HepG2 (cell line): ENCODE measurements around the gene IFNL2. TPM values are rescaled to one million over a fixed set of nuclear protein-coding genes. Genes with fewer than 3 reads are reported as not detected.

Source experiments
- ATAC-seq: fragments of 200-7000 bp; cut with Tn5 transposase; 3 replicates; pipeline ENCODE4 v1.9.1; 2020; ENCODE audit warnings: mild to moderate bottlenecking, moderate library complexity
- BruUV-seq: library from RNA; stranded (reverse); fragments of 400-500 nt; replicated peaks from 2 replicates; lab custom pipeline; 2021; lab: Mats Ljungman, UMichigan
- CTCF ChIA-PET: fragments of 300-600 bp; formaldehyde crosslinking; extraction: SDS; loops from one replicate; lab custom pipeline; 2021; ENCODE audit warnings: low total read pairs, inconsistent platforms, low intra/inter-chr PET ratio; lab: Yijun Ruan, JAX
- POLR2A ChIA-PET: fragments of 350-600 bp; sonication (Branson Sonifier 250); formaldehyde crosslinking; loops from one replicate; lab custom pipeline; 2020; ENCODE audit warnings: antibody characterized with exemption, inconsistent platforms; lab: Yijun Ruan, JAX
- DNase-seq: peaks from one replicate; pipeline ENCODE4 v3.0.0-alpha.2; 2015; ENCODE audit warnings: low spot score
- FAIRE-seq: peaks from 3 replicates; lab custom pipeline; 2011; peaks lifted over from hg19 to GRCh38; lab: Jason Lieb, UNC
- H2AFZ ChIP-seq: one replicate; pipeline ENCODE4 v1.6.1; 2011; ENCODE audit warnings: low read length, inconsistent platforms
- H3K27ac ChIP-seq: fragments of 300-600 bp; 3 replicates; pipeline ENCODE4 v1.8.0; 2011; ENCODE audit warnings: mixed run types, mild to moderate bottlenecking, mixed read lengths, low read length, inconsistent platforms; ENCODE audit not compliant: insufficient read depth; ENCODE audit errors: extremely low read length
- H3K27me3 ChIP-seq, 2 experiments: fragments of 200-600 bp in 1 of 2; 2 replicates in 1 of 2; 3 replicates in 1 of 2; pipeline versions ENCODE4 v1.6.0 to v1.8.0; 2011; ENCODE audit warnings: low read length in 2 of 2, mild to moderate bottlenecking in 2 of 2, moderate library complexity in 2 of 2, inconsistent platforms in 1 of 2; ENCODE audit not compliant: insufficient read depth in 2 of 2, control insufficient read depth in 1 of 2
- H3K36me3 ChIP-seq, 2 experiments: fragments of 200-600 bp in 1 of 2; replicated peaks in 1 of 2; 2 replicates in 1 of 2; 3 replicates in 1 of 2; pipeline versions ENCODE4 v1.5.1 to v1.8.0; 2011; ENCODE audit warnings: low read length in 2 of 2, inconsistent platforms in 1 of 2; ENCODE audit not compliant: insufficient read depth in 2 of 2, control insufficient read depth in 1 of 2
- H3K4me1 ChIP-seq: 2 replicates; pipeline ENCODE4 v1.5.1; 2012; ENCODE audit warnings: low read length, inconsistent platforms; ENCODE audit not compliant: insufficient read depth
- H3K4me2 ChIP-seq: 2 replicates; pipeline ENCODE4 v1.6.0; 2011; ENCODE audit warnings: low read depth, low read length, inconsistent platforms
- H3K4me3 ChIP-seq, 3 experiments: fragments of 200-600 bp in 1 of 3; sonication (generic), shearing (Covaris generic) in 1 of 3; replicated peaks in 1 of 3; 2 replicates each; pipeline ENCODE4 v1.5.1; 2011 to 2016; ENCODE audit warnings: low read length in 3 of 3, inconsistent platforms in 2 of 3, low read depth in 2 of 3, mild to moderate bottlenecking in 2 of 3, control low read depth in 1 of 3, mixed read lengths in 1 of 3; ENCODE audit not compliant: insufficient read depth in 1 of 3
- H3K79me2 ChIP-seq: one replicate; pipeline ENCODE4 v1.6.1; 2011; ENCODE audit warnings: low read length, inconsistent platforms; ENCODE audit not compliant: insufficient read depth
- H3K9ac ChIP-seq: 2 replicates; pipeline ENCODE4 v1.6.0; 2011; ENCODE audit warnings: mild to moderate bottlenecking, low read depth, low read length, inconsistent platforms; ENCODE audit not compliant: insufficient read depth
- H3K9me3 ChIP-seq: 2 replicates; pipeline ENCODE4 v1.5.1; 2012; ENCODE audit warnings: mild to moderate bottlenecking, low read length
- H4K20me1 ChIP-seq: 2 replicates; pipeline ENCODE4 v1.6.0; 2011; ENCODE audit warnings: inconsistent platforms, mild to moderate bottlenecking, low read length, moderate library complexity; ENCODE audit not compliant: insufficient read depth
- ATRX ChIP-seq: sonication (generic); formaldehyde crosslinking; IDR thresholded peaks from 2 replicates; pipeline ENCODE4 v1.4.0; 2020; ENCODE audit warnings: missing genetic modification reagents, borderline replicate concordance
- GATA4 ChIP-seq: sonication (generic); IDR thresholded peaks from 2 replicates; pipeline ENCODE4 v1.6.1; 2016; ENCODE audit warnings: antibody characterized with exemption, low read depth, borderline replicate concordance
- KDM6A ChIP-seq: IDR thresholded peaks from 2 replicates; pipeline ENCODE4 v1.6.1; 2016; ENCODE audit warnings: low read depth
- KMT2A ChIP-seq: sonication (generic); formaldehyde crosslinking; IDR thresholded peaks from 2 replicates; pipeline ENCODE4 v1.4.0; 2020; ENCODE audit warnings: missing genetic modification reagents
- MIER3 ChIP-seq: IDR thresholded peaks from 2 replicates; pipeline ENCODE4 v1.6.1; 2016; ENCODE audit warnings: missing compliant biosample characterization, borderline replicate concordance
- RBM39 ChIP-seq: fragments of 200-400 bp; formaldehyde crosslinking; IDR thresholded peaks from one replicate; pipeline ENCODE4 v1.6.1; 2018; ENCODE audit warnings: antibody characterized with exemption, mild to moderate bottlenecking, low read depth, low read length; ENCODE audit not compliant: poor library complexity, severe bottlenecking
- YEATS2 ChIP-seq: sonication (generic); formaldehyde crosslinking; IDR thresholded peaks from 2 replicates; pipeline ENCODE4 v1.4.0; 2020; ENCODE audit warnings: missing genetic modification reagents, borderline replicate concordance
- ZBTB26 ChIP-seq: IDR thresholded peaks from 2 replicates; pipeline ENCODE4 v1.6.1; 2016; ENCODE audit warnings: missing compliant biosample characterization, missing genetic modification reagents, borderline replicate concordance
- ZNF143 ChIP-seq: sonication (generic); formaldehyde crosslinking; IDR thresholded peaks from 2 replicates; pipeline ENCODE4 v1.4.0; 2020; ENCODE audit warnings: missing genetic modification reagents
- ZNF329 ChIP-seq: sonication (generic); formaldehyde crosslinking; IDR thresholded peaks from 2 replicates; pipeline ENCODE4 v1.9.0; 2021; ENCODE audit warnings: low read depth, mild to moderate bottlenecking, missing genetic modification reagents
- ZNF382 ChIP-seq: sonication (generic); formaldehyde crosslinking; IDR thresholded peaks from 2 replicates; pipeline ENCODE4 v1.5.0; 2020; ENCODE audit warnings: missing genetic modification reagents, mild to moderate bottlenecking, borderline replicate concordance
- ZNF713 ChIP-seq: sonication (generic); formaldehyde crosslinking; IDR thresholded peaks from 2 replicates; pipeline ENCODE4 v1.4.0; 2020; ENCODE audit warnings: mild to moderate bottlenecking, missing genetic modification reagents
- ZNF749 ChIP-seq: sonication (generic); formaldehyde crosslinking; IDR thresholded peaks from 2 replicates; pipeline ENCODE4 v1.8.0; 2022; ENCODE audit warnings: mild to moderate bottlenecking, missing genetic modification reagents, moderate library complexity, borderline replicate concordance
- ZNF761 ChIP-seq: sonication (generic); formaldehyde crosslinking; conservative IDR thresholded peaks from 2 replicates; pipeline ENCODE4 v1.4.0; 2020; ENCODE audit warnings: mild to moderate bottlenecking, missing genetic modification reagents
- WGBS: methylation state at CpG from one replicate; pipeline ENCODE4 v1.1.6; 2017; ENCODE audit warnings: low lambda C conversion rate; 5-methylcytosine and 5-hydroxymethylcytosine counted together
- in situ Hi-C: cut with HindIII; loops from 2 replicates; pipeline ENCODE4 v1.10.0; 2017; ENCODE audit warnings: low pct_unique_long_range_greater_than_20kb; ENCODE audit not compliant: extremely low pct_ligation_motif_present
- intact Hi-C: fragments of 100-400 bp; cut with micrococcal nuclease; formaldehyde crosslinking; loops from one replicate; pipeline ENCODE4 v1.10.0; 2022; ENCODE audit not compliant: unreplicated experiment
- polyA plus RNA-seq, 8 experiments: library from polyadenylated mRNA; depleted of rRNA in 3 of 8; stranded (reverse) in 7 of 8; unstranded in 1 of 8; fragments of >200 nt; fragmentation: Illumina TruSeq in 4 of 8; extraction: Trizol in 4 of 8; gene quantifications; 2 replicates each; pipeline versions ENCODE4 v1.2.1 to v1.2.3, GENCODE V29; 2011 to 2016; ENCODE audit warnings: low read depth in 4 of 8, missing spikeins in 1 of 8, mixed read lengths in 1 of 8; ENCODE audit not compliant: insufficient read depth in 1 of 8
- total RNA-seq, 5 experiments: library from RNA; depleted of rRNA; stranded (reverse); fragments of >200 nt; fragmentation: Illumina TruSeq; extraction: Trizol; gene quantifications; 2 replicates each; pipeline ENCODE4 v1.2.3, GENCODE V29; 2016; ENCODE audit warnings: low read depth in 1 of 5
- TF ChIP-seq, protein P1 (sequence below): sonication (generic); formaldehyde crosslinking; IDR thresholded peaks from 2 replicates; pipeline ENCODE4 v1.9.0; 2022; ENCODE audit warnings: missing genetic modification reagents, mild to moderate bottlenecking, borderline replicate concordance

Gene IFNL2
- total and polyA plus RNA-seq, 2 of the 13 experiments (the other 11 are each of a cell fraction or from before 2014, with no cell fraction given): not detected

- in situ Hi-C loops (no loop called here), intact Hi-C loops (no loop called here)
- H3K79me2 ChIP-seq: no peaks in the 10 kb centered on the region
- H3K4me3 ChIP-seq: no peak overlapping the region
- no peaks in the 10 kb centered on the region for H3K36me3 ChIP-seq
- BruUV-seq: no TSS peak
- peaks cover 0 to 6% of the 10 kb centered on the region in 2 experiments; a peak in 2 of 5 replicates for H3K27me3 ChIP-seq
- ATAC-seq (peak; percentile 65), DNase-seq (no peak), FAIRE-seq (no peak)
- POLR2A ChIA-PET: no interaction called here
- 20% methylated on average over 8 of the region's 29 CpGs for WGBS
- no peak overlapping the region for H3K9ac ChIP-seq
- peaks cover 10% of the 10 kb centered on the region for H3K4me1 ChIP-seq
- no peak overlapping the region for H3K4me2 ChIP-seq
- H4K20me1 ChIP-seq: no peaks in the 10 kb centered on the region
- H3K9me3 ChIP-seq: no peaks in the 10 kb centered on the region
- no peak for TF ChIP-seq ZNF143 (CRISPR knock-in tag)
- TF ChIP-seq ATRX (CRISPR knock-in tag): no peak
- TF ChIP-seq, protein P1, sequence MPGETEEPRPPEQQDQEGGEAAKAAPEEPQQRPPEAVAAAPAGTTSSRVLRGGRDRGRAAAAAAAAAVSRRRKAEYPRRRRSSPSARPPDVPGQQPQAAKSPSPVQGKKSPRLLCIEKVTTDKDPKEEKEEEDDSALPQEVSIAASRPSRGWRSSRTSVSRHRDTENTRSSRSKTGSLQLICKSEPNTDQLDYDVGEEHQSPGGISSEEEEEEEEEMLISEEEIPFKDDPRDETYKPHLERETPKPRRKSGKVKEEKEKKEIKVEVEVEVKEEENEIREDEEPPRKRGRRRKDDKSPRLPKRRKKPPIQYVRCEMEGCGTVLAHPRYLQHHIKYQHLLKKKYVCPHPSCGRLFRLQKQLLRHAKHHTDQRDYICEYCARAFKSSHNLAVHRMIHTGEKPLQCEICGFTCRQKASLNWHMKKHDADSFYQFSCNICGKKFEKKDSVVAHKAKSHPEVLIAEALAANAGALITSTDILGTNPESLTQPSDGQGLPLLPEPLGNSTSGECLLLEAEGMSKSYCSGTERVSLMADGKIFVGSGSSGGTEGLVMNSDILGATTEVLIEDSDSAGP: no peak
- TF ChIP-seq KDM6A (CRISPR knock-in tag): no peak
- TF ChIP-seq ZNF713: no peak
- TF ChIP-seq ZBTB26 (CRISPR knock-in tag): no peak
- TF ChIP-seq ZNF382 (CRISPR knock-in tag): no peak
- no peak for TF ChIP-seq YEATS2 (CRISPR knock-in tag)
- no peak for TF ChIP-seq ZNF749
- TF ChIP-seq RBM39: no peak
- no peak for TF ChIP-seq KMT2A (CRISPR knock-in tag)
- TF ChIP-seq ZNF761: no peak
- TF ChIP-seq GATA4: no peak
- no peak for TF ChIP-seq MIER3
- no peak for TF ChIP-seq ZNF329 (CRISPR knock-in tag)
- TF ChIP-seq, all 625 proteins: peak for 0
- H3K27ac ChIP-seq: no peak overlapping the region
- H2AFZ ChIP-seq: no peak overlapping the region
- CTCF ChIA-PET: no interaction called here
Measured at GRCh38 chr19:39254531-39255345, 13.5 kb upstream of the IFNL2 start.
